Amygdala (tissue), 56 donors: ENCODE measurements around the gene TPD52L3.

Source experiments
- DNase-seq, 56 donors: peaks; one replicate each; lab custom pipeline; 2025; lab: John Stamatoyannopoulos, UW

The TPD52L3 gene

DNA sequence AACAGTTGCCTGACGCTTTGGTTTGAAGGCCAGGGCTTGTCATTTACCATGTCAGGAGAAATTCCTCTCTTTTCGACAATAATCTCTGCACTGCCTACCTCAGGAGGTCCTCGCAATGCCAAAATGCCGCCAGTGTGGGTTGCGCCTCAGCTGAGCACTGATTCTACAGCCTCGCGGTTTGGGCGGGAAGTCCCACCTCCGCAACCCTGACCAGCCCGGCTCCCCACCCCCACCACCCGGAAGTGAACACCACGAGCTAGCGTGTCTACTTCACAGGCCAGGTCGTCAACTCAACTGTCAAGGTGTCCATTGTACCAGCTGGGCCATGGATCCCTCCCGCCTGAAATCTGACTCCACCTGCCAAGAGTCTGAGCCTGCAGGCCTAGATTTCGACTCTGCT lies at the start of gene TPD52L3:
TSS of gene TPD52L3 (plus strand) at position 273 of the 400 bp plus-strand sequence. CDS start 221 bp downstream, outside the sequence.
- DNase-seq = no peak

DNA sequence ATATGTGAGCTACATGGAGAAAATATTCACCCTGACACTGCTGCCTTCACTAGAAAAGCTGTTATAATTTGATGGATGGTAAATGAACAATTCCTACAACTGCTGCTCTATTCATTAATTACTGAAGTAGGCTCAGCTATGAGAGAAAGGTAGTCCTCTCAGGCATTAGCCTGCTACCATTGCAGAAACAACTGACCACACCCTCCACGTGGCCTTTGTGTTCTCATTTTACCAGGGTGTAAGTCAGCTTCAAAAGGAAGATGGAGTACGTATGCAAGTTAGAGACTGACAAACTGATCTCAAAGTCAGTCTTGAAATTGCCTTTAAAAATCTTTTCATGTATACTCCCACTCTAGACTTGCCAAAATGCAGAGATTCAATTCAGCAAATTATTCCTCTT lies 26.3 kb upstream of the TPD52L3 start:
- DNase-seq = no peak

DNA sequence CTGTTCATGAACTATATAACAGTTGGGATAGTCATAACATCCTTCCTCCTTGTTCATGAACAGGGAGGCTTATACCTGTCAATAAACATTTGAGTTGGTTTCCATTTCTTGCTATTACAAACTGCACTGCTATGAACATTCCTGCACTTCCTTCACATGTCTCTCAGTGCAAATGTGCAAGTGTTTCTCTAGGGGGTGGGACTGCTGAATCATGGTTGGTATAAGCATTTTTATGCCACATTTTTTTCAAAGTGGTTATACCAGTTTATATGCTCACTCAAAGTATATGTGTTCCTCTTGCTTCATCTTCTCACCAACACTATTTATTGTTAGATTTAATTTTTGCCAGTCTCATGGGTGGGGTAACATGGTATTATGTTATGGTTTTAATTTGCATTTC lies 25.8 kb upstream of the TPD52L3 start:
- no peak for DNase-seq

DNA sequence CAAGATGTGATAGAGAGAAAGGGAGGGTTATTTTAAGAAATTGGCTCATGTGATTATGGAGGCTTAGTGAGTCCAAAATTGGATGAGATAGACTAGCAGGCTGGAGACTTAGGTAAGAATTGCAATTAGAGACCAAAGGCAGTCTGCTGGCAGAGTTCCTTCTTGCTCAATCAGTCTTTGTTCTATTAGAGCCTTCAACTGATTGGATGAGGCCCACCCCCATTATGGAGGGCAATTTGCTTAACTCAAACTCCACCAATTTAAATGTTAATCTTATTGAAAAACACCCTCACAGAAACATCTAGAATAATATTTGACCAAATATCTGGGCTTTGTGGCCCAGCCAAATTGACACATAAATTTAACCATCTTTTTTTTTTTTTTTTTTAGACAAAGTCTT lies 23.9 kb upstream of the TPD52L3 start:
- DNase-seq = no peak

DNA sequence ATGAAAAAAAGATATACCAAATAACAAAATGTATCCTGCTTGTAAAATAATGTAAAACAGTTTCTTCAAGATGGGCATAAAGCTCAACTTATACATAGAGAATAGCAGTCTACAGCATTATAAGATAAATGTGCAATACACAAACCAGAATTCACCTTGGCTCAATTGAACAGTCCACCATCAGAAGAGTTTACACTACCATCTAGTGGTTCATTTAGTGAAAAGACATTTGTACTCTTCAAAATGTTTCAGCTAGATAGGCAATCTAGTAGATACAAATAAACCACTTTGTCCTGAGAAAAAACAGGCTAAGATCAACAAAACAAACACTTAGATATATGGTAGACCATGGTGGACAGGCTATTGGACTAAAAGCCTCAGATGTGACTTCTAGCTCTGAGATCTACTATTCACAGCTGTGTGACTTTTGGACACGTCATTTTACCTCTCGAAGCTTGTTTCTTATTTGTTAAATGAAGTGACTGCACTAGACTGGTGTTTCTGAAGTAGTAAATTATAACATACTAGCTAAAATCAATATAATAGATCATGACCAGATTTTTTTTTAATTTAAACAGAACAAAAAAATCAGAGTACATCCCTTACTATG lies 22.1 kb upstream of the TPD52L3 start:
- DNase-seq = no peak

DNA sequence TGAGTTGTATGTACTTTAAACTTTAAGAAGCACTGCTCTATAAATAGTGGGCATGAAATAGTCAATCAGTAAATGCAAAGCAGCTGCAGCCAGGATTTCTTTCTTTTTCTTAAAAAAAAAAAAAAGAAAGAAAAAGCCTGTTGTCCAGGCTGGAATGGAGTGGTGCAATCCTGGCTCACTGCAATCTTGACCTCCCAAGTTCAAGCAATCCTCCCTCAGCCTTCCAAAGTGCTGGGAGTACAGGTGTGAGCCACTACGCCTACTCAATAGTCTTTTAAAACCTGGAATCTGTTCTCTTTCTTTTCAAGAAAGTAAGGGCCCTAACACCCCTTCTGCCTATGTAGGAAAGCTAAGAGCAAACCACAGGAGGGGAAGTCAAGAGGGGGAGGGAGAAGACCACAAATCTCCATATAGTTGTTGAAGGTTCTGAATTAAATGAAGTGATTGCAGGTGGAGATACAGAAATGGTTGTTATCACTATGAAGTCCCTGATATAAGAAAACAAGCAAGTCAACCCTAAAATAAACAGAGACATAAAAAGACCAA lies 20.6 kb upstream of the TPD52L3 start:
- no peak for DNase-seq

DNA sequence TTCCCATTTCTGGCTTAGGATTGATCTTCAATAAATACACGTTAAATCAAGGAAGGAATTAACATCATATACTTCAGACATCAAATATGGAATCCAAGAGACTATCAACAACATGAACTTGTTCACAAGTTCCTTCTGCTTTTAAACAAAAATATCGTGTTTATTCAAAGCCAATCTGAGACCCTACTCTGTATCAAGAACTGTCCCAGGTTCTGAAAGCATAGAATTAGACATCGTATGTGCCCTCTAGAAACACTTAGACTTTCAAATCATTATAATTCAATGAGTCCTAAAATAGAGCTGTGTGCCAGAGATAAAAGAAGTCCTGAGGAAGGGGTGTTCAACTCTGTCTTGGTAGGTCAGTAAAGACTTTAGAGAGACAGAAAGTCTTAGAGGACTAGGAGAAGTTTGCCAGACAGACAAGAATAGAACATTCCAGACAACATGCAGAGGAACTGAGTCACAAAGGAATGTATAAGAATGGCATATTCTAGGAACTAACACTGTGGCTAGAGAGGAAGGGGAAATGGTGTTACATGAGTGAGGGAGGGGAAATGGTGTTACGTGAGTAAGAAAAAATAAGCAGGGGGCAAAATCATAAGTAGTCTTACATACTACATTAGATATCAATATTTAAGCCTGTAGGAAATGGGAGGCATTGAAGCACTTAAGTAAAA lies 2.9 kb downstream of the TPD52L3 start:
- no peak for DNase-seq

DNA sequence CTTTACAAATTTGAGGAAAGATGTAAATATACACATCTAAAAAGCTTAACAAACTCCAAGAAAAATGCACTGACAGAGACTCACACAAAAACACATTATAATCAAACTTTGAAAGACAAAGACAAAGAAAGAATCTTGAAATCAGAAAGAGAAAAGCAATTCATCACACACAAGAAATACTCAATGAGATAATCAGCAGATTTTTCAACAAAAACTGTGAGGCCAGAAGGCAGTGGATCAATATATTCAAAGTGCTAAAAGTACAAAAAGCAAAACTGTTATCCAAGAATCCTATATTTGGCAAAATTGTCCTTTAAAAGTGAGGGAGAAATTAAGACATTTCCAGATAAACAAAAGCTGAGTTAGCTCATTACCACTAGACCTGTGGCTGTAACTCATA lies 6.1 kb downstream of the TPD52L3 start:
- DNase-seq = no peak

DNA sequence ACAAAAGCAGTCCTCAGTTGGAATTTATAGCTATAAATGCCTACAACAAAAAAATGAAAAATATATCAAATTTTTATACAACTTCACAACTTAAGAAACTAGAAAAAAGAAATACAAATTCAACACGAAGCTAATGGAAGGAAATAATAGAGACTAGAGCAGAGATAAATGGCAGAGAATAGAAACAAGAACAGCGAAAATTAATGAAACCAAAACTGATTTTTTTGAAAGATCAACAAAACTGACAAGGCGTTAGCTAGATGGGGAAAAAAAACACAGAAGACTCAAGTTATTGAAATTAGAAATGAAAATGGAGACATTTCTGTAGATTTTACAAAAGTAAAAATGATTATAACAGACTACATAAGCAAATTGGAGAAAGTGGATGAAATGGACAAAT lies 20.6 kb downstream of the TPD52L3 start:
- DNase-seq = no peak

DNA sequence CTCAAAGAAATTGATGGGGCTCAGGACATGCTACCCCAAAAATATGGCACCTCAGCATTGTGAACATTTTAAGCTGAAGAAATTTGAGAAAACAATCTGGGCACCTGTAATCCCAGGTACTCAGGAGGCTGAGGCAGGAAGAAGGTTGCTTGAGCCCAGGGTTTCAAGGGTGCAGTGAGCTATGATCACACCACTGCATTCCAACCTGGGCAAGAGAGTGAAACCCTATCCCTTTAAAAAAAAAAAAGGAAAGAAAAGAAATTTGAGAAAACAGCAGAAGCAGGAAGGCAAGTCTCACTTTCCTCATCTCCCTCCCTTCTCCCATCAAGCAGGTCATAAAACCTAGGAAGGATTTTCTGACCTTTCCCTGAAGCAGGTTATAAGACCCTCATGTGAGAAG lies 23.6 kb downstream of the TPD52L3 start:
- DNase-seq = no peak

DNA sequence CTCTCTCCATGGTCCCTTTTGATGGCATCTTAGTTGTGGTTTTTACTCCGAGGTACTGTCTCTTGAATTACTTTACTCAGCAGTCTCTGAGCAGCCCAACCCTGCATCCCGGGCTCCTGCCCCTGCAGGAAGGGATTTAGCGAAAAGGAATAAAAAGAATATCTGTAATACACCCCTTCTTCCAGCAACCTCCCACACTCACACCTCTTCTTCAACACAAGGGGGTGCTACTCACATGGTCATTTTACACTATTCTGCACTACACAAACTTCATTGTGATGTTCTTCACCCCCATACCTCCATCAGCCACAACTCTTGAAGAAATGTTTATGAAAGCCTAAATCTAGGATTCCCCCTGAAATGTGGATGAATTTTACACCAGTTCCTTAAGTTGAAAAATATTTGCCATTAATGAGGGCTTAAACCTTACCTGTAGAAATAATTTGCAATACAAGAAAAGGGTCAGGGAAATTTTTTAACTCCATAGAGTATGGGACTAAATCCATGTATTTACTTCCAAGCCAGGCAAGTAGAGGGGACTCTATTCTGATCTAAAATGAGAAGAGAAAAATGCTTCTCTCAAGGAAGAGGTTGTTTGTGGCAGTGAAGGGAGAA lies 26.0 kb downstream of the TPD52L3 start:
- DNase-seq = peak in 22 of 56 donors; percentile 0 to 37 (median 7)

DNA sequence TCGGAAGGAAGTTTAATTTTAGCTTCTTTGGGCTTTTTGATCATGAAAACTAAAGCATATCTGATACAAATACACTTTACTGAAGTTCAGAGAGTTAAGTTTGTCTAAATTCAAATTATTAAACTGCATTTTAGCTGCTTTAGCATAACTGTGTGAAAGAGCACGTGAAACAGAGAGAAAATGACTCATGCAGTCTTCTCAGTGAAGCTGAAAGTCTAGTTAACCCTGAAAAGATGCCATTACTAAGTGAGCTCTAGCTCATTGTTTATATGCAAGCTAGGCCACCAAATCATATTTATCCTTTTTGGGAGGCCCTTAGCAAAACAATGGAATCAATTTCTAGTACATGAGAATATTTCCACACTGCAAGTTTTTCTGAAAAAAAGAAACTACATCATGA lies 27.6 kb downstream of the TPD52L3 start:
- no peak for DNase-seq

DNA sequence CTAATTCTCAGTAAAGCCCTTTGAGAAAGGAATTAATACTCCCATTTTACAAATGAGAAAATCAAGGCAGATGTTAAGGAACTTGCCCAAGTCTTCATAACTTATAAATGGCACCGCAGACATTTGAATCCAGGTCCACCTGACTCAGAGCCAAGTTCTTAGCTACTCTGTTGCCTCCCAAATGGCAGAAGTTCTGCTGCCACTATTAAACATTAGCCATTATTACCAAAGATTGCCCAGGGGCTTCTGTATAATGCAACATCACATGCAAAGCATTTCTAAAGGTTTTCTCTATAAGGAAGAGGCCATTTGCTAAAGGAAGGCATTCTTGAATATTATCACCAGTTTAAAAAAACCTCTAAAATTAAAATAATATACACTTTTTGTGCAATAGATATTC lies 28.3 kb downstream of the TPD52L3 start:
- DNase-seq = no peak

DNA sequence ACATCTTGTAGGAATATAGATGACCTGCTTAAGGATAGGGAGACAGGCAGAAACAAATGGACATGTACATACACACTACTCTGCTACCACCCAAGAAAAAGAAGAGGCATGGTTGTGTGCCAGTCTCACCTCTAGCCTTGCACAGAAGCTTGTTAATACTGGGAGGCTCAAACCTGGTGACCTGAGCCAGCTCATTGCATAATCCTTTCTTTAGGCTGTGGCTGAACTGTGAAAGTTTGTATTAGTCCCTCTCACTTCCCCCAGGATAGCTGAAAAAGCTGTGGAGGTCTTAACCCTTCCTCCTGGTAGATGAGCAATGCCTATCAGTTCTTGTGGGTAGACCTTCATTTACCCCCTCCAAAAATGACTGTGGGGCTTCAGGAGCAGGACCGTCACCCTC lies 28.7 kb downstream of the TPD52L3 start:
- DNase-seq = no peak

DNA sequence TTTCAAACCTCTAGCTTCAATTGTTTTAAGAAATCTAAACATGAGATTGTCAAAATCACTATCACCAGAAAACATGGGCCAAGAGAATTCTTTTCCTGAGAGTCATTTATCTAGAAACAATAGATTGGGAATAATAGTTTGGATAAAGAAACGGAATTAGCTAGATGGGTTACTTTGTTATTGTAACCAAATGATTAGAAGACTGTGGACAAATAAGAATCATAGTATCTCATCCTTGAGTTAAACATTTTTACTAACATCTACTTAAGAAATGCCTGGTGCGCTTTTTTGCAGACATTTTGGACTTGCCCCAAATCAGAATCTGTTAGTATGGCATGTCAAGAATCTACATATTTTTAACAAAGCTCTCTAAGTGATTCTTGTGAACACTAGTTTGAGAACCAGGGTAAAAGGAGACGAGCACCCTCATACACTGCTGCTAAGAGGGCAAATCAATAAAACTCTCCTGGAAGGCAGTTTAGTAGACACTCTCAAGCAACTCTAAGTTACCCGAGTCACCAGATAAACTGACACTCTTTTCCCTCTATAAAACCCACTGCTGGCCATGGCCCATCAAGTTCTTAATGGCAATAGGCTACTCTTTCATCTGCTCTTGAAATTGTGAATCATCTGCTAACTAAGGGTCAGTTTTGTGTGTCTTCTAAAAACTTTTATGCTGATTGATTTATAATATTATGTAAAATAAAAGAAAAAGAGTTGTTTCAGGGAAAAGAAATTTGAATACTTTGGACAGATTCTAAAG lies 39.1 kb downstream of the TPD52L3 start:
- DNase-seq = no peak

DNA sequence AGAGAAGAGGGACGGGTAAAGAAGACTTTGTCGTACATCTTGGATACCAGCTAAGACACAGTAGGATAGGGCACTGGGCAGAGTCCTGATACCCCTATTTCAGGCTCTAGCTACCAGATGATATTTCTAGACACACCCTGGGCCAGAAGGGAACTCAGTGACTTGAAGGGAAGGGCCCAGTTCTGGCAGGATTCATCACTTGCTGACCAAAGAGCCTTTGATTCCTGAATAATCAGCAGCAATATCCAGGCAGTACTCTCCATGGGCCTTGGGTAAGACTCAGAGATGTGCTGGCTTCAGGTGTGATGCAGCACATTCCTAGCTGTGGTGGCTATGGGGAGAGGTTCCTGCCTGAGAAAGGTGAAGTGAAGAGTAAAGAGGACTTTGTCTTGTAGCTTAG lies 40.7 kb downstream of the TPD52L3 start:
- no peak for DNase-seq
